GM21360 (cell line): ENCODE results near the gene TIGAR.

Experiments used
- ATAC-seq: cut with Tn5 transposase; IDR thresholded peaks from one replicate; pipeline ENCODE4 v1.9.1; 2021; ENCODE audit warnings: mild to moderate bottlenecking, moderate library complexity; ENCODE audit not compliant: unreplicated experiment

TIGAR gene, protein sequence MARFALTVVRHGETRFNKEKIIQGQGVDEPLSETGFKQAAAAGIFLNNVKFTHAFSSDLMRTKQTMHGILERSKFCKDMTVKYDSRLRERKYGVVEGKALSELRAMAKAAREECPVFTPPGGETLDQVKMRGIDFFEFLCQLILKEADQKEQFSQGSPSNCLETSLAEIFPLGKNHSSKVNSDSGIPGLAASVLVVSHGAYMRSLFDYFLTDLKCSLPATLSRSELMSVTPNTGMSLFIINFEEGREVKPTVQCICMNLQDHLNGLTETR

DNA sequence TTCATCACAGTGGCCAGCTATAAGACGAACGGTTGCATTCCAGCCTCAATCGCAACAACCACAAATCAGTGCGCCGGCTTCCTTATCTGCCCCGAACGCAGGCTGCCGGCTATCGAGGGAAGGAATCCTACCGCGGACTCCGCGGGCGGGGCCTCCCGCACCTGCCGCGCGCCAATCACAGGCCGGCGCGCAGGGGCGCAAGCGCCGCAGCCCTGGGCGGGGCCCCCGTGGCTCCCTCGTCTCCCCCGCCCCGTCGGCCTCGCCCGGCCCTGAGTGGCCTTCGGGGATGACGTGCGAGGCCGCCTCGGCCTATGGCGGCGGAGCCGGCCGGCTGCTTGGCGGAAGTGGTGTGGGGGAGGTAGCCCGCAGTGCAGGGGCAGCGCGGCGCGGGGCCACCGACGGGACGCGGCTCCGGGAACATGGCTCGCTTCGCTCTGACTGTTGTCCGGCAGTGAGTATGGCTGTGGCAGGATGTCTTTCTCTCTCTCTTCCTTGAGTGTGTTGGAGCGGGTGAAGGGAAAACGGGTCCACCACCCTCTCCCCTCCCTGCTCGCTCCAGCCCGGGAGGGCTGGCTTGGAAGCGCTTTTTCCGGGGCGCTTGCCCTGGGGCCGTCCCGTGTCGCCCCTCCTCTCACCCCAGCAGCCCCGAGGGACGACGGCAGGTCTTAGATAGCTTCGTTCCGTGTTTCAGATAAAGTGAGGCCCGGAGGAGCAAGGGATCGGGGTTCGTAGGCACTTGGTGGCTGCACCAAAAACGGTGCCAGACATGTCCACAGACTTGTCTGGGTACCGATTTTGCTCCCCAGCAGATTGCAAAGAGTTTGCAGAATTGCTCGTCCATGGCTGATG is at the start of gene TIGAR:
Gene TIGAR (plus strand): TSS at position 361 of the 849 bp plus-strand sequence. CDS start 59 bp downstream, at position 420.
- ATAC-seq = peak; percentile 92

DNA sequence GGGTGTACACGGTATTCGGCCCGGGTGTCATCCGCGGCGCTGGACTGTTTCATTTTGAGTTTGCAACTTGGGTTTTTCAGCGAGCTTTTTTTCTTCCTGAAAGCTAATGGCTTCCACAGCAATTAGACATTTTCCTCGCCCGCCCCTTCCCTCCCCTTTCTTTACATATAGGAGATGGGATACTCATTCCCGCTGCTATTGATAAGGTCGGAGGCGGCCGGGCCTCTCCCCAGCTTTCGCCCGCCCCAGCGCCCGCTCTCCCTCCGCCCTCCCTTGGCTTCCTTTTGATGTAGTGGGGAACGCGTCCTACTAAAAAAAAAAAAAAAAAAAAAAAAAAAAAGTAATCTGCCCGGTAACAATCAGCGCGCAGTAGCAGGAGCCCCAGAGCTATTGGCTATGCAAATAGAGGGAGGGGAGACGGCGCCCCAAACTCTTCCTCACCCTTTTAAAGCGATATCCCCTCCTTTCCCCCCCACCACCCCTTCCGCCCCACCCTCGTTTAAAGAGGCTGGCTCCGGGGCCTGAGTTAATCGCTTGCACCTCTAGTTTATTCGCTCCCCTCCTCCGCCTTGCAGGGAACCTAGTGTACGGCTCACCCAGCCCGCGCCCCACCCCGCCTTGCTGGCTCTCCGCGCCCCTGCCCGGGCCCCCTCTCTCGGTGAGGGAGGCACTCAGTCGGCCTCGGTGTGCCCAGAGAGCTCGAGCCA is 49.1 kb upstream of the TIGAR start:
- ATAC-seq = peak; percentile 37

DNA sequence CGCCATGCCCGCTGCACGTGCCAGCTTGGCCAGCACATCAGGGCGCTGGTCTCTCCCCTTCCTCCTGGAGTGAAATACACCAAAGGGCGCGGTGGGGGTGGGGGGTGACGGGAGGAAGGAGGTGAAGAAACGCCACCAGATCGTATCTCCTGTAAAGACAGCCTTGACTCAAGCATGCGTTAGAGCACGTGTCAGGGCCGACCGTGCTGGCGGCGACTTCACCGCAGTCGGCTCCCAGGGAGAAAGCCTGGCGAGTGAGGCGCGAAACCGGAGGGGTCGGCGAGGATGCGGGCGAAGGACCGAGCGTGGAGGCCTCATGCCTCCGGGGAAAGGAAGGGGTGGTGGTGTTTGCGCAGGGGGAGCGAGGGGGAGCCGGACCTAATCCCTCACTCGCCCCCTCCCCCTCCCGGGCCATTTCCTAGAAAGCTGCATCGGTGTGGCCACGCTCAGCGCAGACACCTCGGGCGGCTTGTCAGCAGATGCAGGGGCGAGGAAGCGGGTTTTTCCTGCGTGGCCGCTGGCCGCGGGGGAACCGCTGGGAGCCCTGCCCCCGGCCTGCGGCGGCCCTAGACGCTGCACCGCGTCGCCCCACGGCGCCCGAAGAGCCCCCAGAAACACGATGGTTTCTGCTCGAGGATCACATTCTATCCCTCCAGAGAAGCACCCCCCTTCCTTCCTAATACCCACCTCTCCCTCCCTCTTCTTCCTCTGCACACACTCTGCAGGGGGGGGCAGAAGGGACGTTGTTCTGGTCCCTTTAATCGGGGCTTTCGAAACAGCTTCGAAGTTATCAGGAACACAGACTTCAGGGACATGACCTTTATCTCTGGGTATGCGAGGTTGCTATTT is 48.4 kb upstream of the TIGAR start:
- ATAC-seq = no peak

DNA sequence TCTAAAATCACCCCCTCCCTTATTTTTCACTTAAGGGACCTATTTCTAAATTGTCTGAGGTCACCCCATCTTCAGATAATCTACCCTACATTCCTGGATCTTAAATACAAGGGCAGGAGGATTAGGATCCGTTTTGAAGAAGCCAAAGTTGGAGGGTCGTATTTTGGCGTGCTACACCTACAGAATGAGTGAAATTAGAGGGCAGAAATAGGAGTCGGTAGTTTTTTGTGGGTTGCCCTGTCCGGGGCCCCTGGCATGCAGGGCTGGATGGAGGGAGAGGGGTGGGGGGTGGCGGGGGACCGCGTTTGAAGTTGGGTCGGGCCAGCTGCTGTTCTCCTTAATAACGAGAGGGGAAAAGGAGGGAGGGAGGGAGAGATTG is 47.8 kb upstream of the TIGAR start:
- no peak for ATAC-seq

DNA sequence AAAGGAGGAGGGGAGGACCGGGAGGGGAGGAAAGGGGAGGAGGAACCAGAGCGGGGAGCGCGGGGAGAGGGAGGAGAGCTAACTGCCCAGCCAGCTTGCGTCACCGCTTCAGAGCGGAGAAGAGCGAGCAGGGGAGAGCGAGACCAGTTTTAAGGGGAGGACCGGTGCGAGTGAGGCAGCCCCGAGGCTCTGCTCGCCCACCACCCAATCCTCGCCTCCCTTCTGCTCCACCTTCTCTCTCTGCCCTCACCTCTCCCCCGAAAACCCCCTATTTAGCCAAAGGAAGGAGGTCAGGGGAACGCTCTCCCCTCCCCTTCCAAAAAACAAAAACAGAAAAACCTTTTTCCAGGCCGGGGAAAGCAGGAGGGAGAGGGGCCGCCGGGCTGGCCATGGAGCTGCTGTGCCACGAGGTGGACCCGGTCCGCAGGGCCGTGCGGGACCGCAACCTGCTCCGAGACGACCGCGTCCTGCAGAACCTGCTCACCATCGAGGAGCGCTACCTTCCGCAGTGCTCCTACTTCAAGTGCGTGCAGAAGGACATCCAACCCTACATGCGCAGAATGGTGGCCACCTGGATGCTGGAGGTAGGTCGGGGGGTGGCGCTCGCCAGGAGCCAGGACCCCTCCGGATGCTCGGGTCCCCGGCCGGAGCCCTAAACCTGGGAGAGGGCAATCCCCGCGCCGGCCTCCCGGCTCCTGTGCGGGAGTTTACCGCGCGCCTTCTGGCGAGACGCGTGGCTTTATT is 47.2 kb upstream of the TIGAR start, which contains the start of gene CCND2:
Gene CCND2 (plus strand): TSS at position 111 of the 744 bp plus-strand sequence. CDS start 279 bp downstream, at position 390.
- ATAC-seq = no peak

DNA sequence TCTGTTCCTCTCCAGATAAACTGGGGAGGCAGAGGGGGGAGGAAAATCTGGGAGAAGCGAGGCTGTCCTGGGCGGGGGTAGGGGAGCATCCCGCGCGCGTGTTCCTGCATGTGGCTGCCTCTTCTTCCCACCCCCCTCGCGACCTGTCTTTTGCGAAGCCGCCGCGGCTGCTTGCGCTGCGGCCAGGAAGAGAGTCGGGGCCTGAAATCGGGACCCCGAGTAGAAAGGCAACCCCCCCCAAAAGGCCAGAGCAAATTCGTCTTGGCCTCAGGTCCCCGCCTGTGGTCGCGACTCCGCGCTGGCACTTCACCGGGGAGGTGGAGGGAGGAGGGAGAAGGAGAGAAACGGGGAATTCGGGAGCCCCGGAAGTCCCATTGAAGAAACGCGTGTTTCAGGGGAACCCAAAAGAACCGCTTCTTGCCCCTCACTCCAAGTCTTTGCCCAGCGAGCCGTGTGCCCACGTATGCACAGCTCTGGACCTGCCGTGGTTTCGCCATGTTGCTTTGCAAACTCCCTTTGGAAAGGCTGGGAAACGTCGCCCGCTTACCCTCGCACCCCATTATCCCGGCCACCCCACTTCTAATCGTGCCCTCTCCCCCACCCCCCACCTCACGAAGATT is 46.5 kb upstream of the TIGAR start:
- ATAC-seq = no peak

DNA sequence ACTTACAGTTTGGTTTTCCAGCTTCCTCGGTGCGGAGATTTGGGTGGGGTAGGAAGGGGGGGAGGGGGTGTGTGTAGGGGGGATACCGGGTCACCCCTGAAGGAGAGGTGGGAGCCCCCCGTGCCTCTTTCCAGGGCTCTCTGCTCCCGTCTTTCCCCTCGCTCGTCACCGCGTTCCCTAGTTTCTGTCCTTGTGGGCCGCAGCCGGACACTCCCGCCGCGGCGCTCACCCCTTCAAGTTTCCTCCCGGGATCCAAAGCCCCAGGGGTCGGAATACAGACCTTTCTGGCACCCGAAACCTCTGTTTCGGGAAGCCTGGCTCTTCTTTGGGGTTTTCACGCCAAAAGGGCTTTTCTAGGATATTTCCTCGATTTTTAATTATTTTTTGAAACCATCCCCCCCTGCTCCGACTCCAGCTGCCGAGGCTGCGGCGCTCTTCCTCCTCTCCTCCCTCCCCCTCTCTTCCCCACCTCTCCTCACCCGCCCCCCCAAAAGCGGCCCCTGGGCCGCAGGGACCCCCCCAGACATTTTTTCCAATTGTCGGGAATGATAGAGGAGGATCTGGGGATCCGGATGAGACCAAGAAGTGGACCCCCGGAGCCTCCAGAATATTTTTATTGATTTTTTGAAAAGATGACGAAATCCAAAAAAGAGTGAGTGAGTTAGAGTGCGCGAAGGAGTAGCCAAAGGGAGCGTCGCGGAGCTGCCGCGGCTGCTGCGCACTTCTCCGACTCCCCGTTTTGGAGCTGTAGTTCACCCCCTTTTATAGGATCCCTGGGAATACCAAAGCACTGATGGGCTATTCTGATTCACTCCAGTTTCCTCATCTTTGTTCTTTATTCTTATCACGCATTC is 45.8 kb upstream of the TIGAR start:
- ATAC-seq = no peak

DNA sequence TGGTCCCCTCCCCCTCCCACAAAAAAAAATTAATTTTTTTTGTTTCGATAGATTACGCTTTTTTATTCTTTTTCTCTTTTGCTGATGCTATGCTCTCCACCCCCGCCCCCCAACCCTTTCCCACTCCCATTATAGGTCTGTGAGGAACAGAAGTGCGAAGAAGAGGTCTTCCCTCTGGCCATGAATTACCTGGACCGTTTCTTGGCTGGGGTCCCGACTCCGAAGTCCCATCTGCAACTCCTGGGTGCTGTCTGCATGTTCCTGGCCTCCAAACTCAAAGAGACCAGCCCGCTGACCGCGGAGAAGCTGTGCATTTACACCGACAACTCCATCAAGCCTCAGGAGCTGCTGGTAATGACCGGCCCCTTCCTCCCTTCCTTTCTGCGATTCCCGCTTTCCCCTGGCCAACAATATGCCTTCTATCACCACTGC is 45.1 kb upstream of the TIGAR start:
- ATAC-seq = no peak

DNA sequence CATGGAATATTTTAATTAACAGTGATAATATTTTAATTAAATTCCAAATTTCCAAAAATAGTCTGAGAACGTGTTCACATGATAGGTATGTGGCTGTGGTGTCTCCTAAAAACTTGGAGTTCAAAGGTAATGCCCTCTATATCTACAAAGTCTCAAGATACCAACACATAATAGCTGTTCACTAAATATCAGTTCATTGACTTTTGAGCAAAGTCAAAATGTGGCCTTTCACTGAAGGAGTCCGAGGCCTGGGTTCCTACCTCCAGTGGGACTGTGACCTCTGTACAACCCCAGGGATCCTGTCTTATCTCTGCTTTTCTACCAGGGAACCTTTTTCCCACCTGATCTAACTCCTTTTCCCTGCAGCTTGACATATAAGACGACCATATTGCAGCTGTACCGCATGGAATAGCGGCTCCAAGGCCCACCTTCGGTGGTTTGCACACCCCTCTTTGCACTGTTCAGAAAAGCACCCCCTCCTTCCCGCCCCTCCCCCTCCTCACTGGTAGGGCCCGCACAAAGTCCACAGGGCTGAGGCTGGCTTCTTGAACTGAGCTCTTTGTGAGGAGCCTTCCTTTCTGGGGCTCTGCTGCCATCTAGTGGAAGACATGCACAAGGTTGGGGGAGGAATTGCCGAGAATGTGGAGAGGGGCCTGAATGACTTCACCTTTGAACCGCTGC is 44.3 kb upstream of the TIGAR start:
- peak; percentile 33 for ATAC-seq

DNA sequence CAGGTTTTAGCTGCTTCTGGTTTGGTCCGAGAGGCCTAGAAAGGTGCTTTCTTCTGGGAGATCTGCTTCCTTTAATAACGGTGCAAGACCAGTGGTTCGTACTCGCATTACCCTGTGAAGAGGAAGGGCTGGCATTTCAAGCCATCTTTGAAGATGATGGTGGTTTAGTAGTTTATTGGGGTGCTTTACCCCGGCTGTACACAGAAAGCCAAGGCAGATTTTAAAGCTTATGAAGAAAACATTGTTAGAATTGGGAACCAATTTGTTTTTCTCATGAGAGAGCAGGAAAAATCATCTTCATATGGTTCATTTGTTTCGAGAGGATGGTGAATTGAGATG is 43.8 kb upstream of the TIGAR start:
- no peak for ATAC-seq

DNA sequence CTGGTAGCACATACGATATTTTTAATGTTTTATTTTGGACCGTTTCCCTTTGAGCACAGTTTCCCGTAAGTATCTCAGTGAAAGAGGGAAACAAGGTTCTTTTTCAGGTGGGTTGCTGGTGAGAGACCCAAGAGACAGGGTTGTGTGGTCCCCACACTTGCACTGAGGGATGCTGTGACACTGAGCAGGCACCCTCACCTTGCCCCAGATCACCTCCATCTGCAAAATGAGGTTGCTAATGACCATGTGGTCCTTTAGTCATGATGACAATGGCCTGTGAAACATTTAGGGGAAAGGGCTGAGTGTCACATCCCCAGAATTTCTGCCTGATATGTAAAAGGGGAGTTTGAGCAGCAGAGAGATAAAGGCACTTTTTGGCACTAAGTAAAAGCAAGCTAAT is 43.2 kb upstream of the TIGAR start:
- no peak for ATAC-seq

DNA sequence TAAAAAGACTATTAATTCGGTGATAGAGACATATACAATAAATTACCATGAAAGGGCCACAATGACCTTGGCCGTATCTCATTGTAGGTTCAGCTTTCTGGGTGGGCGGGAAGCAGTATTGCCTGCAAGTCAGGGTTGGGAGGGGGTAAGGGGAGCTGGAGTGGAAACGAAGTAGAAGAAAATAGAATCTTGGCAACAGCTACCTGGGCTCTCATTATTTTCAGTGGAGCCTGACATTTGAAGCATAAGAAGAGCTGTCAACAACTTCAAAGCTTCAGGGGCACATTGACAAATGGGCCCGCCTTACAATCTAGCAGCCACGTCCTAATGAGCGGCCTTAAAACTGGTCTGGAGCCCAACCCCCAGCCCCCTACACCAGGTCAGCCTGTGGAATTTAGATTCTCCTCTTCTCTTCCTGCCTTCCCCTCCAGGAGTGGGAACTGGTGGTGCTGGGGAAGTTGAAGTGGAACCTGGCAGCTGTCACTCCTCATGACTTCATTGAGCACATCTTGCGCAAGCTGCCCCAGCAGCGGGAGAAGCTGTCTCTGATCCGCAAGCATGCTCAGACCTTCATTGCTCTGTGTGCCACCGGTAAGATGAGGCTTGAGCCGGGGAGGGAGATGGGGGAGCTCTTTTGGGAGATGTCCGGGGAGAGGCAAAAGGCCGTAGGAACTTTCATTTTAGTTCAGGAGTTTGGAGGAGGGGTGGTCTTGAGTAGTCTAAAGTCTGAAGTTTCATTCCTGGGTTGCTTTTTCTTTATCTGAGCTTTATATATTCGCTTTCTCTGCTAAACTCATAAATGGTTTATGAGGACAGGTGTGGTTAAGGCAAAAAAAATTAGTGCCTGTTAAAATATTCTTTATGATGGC is 42.5 kb upstream of the TIGAR start:
- no peak for ATAC-seq

DNA sequence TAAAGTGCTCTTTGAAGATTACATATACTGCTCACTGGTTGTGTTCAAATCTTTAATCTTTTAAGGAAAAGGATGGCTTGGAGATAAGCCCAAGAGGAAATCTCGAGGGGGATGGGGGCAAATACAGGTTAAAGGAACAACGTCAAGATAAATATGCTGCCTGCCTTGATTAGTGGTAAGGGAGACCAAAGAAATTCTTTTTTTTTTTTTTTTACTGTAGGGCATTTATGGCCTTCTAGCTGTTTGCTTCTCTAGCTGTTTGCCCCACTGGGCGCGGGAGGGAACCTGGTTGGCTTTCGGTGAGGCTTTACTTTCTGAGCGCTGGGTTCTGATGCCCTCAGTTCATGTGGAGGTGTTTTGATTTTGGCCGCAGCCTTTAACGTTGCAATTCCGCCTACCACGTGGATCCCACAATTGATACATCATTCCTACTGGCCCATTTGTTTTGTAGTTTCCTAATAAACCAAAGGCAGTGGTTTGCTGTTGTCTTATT is 41.8 kb upstream of the TIGAR start:
- no peak for ATAC-seq

DNA sequence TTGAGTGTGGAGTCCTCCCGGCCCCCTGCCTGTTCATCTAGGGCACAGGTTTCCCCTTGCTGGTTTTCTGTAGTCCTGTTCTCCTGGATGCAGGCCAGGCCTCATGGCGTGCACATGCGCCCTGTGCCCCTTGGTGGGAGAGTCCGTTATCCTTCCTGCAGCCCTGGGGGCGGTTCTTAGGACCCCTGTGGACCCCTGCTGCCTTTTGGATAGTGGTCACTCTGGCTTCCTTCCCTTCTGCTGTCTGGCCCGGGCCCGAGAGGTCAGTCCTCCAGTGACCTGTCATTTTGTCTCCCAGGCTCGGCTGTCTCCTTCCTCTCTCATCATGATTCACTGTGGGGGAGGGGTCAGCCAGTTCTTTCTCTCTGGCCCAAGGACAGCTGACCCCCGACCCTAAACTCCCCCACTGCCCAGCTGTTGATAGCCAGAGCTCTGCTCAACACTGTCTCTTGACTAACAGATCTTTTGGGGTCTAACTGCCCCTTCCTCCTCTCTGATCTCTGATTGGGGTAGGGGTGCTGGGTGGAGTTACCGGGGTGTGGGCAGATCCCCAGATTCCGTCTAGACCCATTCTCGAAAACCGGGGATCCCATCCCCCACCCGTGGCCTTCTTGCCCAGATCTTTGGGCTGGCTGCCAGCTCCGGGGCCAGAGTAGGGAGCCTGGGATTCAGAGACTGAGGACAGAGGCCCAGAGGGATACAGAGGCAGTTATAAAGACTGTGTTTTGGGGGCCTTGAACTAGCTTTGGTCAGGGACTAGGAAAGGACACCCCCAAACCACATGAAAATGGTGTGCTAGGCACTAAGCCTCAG is 40.5 kb upstream of the TIGAR start:
- no peak for ATAC-seq

DNA sequence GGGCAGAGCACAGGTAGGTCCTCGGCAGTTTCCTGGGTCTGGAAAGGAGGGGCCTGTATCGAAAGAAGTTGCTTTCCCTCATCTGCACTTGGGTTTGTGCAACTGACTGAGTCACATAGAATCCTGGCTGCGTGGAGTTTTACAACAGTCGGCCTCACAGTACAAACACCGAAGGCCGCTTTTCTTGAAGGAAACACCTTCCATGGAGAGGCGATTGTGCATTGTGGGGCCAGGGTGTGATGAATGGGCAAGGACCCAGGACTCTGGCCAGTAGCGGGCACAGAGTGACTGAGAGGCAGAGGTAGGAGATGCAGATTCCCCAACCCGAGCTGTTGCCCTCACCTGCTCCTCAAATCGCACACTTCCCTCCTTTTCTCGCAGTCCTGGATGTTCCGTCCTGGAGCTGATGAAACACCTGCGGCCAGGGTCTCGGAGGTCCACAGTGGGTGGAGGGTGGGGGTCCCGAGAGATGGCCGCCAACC is 39.8 kb upstream of the TIGAR start:
- ATAC-seq = no peak
